Left lobe of liver (tissue), 2 donors: ENCODE data around the gene EGFR. TPM values are rescaled to one million over a fixed set of nuclear protein-coding genes. Genes with fewer than 3 reads are reported as not detected.
A peak's percentile ranks its signal among the peaks of the same experiment; 100 is the strongest.

Experiments used
- ATAC-seq: fragments of 200-7000 bp; cut with Tn5 transposase; one replicate; pipeline ENCODE4 v1.9.1; 2020; ENCODE audit warnings: mild to moderate bottlenecking, moderate library complexity
- DNase-seq: peaks from one replicate; pipeline ENCODE4 v3.0.0-alpha.2; 2020; ENCODE audit warnings: low spot score
- total RNA-seq: library from RNA; stranded (reverse); gene quantifications from one replicate; pipeline ENCODE4 v1.2.1, GENCODE V29; 2021
- donor health status: DM: no; HTN: no; CAD: no; lungs with moderate emphysema.
- donor health status: DM: no; HTN: yes; CAD: no.

EGFR gene
- total RNA-seq, 1 donor from 2014 or later: 90.5 TPM

- DNase-seq: no peak
- ATAC-seq: no peak
Measured at GRCh38 chr7:55078465-55079372, 59.9 kb downstream of the EGFR start.

DNA sequence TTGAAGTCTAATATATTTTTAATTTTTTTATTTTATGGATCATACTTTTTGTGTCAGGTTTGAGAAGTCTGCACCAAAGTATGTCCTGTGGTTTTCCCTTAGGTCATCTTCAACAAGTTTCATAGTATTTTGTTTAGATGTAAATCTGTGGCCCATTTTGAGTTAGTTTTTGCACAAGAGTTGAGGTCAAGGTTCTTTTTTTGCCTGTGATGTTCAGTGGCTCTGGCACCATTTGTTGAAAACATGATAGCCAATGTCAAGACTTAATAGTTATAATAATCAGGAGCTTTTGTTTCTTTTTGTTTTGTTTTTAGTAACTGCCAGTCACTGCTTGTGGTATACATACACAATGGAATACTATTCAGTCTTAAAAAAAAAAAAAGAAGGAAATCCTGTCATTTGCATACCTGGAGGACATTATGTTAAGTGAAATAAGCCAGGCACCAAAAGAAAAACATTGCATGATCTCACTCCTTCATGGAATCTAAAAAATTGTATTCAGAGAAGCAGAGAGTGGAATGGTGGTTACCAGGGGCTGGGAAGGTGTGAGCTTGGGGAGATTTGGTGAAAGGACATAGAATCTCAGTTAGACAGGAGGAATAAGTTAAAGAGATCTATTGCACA, 61.3 kb downstream of the EGFR start:
- DNase-seq: no peak
- ATAC-seq: no peak

DNA sequence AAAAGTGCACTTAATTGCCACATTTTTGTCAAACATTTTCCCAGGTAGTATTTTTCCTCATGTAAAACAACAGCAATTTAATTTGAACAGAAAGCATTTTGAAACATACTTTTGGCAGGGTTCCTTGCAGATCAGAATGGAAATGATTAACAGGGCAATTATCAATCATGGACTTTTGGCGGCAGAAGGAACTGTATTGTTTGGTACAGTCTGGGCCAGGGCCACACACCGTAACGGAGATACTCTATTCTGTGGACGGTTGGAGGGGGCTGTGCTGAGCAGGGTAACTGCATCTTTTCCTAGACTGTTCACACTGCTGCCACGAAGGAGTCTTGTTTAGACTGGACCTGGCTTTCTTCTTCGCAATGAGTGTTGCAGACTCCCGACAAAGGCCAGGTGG, 62.3 kb downstream of the EGFR start:
- DNase-seq: no peak
- ATAC-seq: peak; percentile 26

- peak; percentile 14 for ATAC-seq
- DNase-seq: no peak
Measured at GRCh38 chr7:55081472-55082227, 62.8 kb downstream of the EGFR start.

GRCh38 chr7:55082228-55082603, 63.4 kb downstream of the EGFR start:
- no peak for ATAC-seq

GRCh38 chr7:55083206-55083605, 64.4 kb downstream of the EGFR start:
- no peak for DNase-seq
- no peak for ATAC-seq

More at GRCh38 chr7:55082228-55082603, 63.4 kb downstream of the EGFR start:
- DNase-seq: no peak

GRCh38 chr7:55084307-55084706, 65.5 kb downstream of the EGFR start:
- DNase-seq (no peak), ATAC-seq (no peak)

GRCh38 chr7:55085511-55086412, 66.9 kb downstream of the EGFR start:
- DNase-seq (no peak), ATAC-seq (no peak)

DNA sequence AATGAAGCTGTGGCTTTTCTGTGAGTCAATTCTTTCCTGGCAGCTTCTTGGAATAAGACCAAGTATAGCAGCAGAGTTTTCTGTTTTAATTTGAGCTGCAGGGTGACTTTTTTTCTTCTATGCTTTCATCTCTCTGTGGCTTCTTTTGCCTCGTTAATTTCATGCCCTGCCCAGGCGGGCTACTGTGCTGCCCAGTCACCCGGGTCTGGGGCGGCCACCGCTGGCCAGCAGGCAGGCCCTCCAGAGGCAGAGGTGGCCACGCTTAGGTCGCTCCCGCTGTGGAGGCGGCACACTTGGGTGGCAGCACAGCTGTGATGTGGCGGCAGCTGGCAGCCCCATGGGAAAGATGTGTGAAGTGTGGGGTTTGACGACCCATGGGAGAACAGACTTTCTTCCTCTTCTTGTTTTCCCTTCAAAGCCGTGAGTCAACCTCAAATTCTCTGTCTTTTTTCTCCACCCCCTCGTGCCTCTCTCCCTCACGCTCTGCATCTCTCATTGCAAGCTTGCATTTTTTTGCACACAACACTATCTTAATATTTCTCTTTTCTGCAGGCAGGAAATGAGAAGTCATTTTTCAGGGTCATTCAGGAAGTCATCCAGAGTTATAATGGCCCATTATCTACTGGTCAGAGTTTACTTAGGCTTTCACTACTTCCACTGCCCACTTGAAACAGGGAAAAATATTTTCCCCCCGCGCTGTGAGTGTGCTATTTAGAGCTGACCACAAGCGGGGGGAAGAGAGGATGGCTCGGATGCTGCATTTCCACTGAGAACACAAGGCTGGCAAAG, 67.8 kb downstream of the EGFR start:
- DNase-seq (no peak), ATAC-seq (peak; percentile 29)

- ATAC-seq: no peak
- DNase-seq: no peak
Measured at GRCh38 chr7:55087521-55087961, 68.7 kb downstream of the EGFR start.

DNA sequence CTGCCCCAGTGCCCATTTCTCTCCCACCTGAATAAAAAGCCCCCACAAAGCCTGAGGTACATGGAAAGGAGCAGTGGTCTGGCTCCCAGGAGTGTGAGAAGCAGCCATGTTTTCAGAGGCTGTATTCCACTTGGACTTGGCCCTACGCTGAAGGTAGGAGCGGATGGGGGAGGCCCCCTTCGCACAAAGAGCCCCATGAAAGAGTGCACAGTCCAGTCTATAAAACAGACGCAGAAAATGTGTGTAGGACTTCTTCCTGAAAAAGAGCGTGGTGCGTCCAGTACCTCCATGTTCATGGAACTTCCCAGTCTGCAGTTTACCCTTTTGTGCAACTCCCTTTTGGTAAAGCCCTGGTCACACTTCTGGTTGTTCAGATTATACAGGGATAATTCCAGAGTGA, 69.3 kb downstream of the EGFR start:
- no peak for ATAC-seq
- no peak for DNase-seq

- ATAC-seq: no peak
- no peak for DNase-seq
Measured at GRCh38 chr7:55088620-55089019, 69.8 kb downstream of the EGFR start.

GRCh38 chr7:55092186-55092974, 73.6 kb downstream of the EGFR start:
- ATAC-seq: peak; percentile 35
- DNase-seq: no peak

DNA sequence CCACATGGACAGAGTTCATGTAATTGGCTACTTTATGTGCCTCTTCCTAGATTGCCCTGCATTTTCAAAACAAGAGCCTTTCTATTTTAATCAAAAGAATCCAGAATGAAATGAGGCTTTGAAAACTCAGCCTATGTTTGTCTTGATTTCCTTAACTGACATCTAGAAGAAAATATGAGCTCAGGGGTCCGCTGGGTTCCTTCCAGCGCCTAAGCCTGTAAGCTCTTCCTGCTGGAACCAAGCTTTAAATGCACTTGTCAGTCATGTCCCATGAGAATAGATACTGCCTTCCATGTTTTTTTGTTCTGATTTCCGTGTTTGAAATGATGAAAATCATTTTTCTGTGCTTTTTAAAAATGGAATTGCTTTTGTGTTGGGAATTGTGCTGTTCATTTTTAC, 74.2 kb downstream of the EGFR start:
- no peak for ATAC-seq
- no peak for DNase-seq

DNA sequence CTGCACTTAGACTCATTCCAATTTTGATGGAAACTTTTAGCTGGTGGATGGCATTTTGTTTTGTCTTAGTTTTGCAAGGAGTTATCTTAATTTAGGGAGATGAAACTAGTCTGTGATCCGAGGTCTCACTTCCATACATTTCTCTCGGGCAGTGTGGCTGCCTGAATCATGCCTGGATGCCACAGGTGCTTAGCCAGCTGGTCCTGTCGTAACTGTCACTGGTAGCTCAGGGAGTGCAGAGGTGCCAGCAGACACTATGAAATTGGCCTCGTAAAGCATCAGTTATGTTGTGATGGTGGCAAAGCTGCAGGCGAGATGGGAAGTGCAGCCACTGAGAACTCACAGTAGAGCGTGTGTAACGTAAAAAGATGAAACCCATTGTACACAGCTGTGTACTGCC, 74.9 kb downstream of the EGFR start:
- DNase-seq: no peak

DNA sequence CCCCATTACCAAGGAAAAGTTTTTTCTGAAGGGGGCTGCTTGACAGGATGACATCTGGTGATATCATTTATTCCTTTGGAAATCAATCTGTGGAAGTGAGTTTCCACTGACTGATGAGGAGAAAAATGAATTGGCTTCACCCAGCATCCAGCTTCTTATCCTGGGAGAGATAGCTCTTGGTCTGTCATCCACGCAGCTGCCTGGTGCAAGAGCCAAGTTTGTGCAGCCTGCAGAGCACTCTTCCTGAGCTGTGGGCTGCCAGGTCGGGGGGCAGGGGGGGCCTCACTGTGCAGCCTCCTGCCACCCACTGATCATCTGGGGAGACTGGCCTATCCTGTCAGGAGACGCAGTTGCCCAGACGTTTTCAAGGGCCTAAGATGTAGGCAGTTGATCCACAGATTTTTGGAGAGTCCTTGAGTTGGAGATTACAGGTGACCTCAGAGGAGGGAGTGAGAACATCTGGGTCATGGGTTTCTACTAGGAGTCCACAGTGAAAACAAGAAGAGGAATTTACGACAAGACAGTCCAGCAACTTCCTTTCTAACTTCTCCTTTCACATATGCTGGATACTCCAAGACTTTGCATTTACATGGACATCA, 75.4 kb downstream of the EGFR start:
- DNase-seq: no peak
- no peak for ATAC-seq

More for the DNA sequence above, 74.9 kb downstream of the EGFR start:
- no peak for ATAC-seq

GRCh38 chr7:55095672-55096071, 76.9 kb downstream of the EGFR start:
- DNase-seq (no peak), ATAC-seq (no peak)

DNA sequence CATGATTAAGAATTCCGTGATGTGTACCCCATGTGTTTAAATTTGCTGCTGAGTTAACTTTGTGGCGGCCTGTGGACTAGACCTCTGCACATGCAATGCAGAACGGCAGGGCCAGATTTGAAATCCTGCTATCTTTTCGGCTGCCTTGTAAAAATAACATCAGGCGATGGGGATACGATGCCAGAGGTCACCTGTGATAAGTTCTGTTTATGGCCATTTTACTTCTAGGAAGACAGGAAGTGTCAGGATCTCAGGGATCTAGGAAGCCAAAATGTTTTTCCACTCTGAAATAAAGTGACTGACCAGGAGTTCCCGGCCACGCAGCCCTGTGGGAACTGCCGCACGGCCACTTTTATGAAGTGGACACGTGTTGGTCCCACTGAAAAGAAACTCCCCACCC, 77.5 kb downstream of the EGFR start:
- no peak for ATAC-seq
- DNase-seq: no peak

- DNase-seq (no peak), ATAC-seq (no peak)
Measured at GRCh38 chr7:55097100-55097499, 78.3 kb downstream of the EGFR start.
